Neural cell (in vitro differentiated cells): ENCODE results near the gene HERPUD1. TPM values are rescaled to one million over a fixed set of nuclear protein-coding genes. Genes with fewer than 3 reads are reported as not detected.

Source experiments
- H2AFZ ChIP-seq: fragments of 200-600, 300-800 bp; sonication (generic), shearing (Covaris generic); 2 replicates; pipeline ENCODE4 v1.6.0; 2014; ENCODE audit warnings: low read depth, mild to moderate bottlenecking, antibody characterized with exemption, low read length, moderate library complexity
- H3F3A ChIP-seq: fragments of 200-600 bp; shearing (Covaris generic); 2 replicates; pipeline ENCODE4 v1.6.1; 2016; ENCODE audit warnings: mild to moderate bottlenecking, moderate library complexity, mixed read lengths, antibody characterized with exemption, low read length; ENCODE audit not compliant: insufficient read depth, poor library complexity, severe bottlenecking
- H3K27ac ChIP-seq: fragments of 200-600, 300-800 bp; sonication (generic), shearing (Covaris generic); 2 replicates; pipeline ENCODE4 v1.5.1; 2014; ENCODE audit warnings: mild to moderate bottlenecking, low read length, moderate library complexity
- H3K27me3 ChIP-seq: fragments of 300-800, 200-600 bp; sonication (generic), shearing (Covaris generic); 2 replicates; pipeline ENCODE4 v1.6.0; 2014; ENCODE audit warnings: mild to moderate bottlenecking, low read depth, low read length, moderate library complexity; ENCODE audit not compliant: insufficient read depth
- H3K36me3 ChIP-seq: fragments of 300-800, 200-600 bp; sonication (generic), shearing (Covaris generic); 2 replicates; pipeline ENCODE4 v1.5.1; 2014; ENCODE audit warnings: mild to moderate bottlenecking, antibody characterized with exemption, low read length, moderate library complexity; ENCODE audit not compliant: insufficient read depth
- H3K4me2 ChIP-seq: fragments of 300-800, 200-600 bp; sonication (generic), shearing (Covaris generic); 2 replicates; pipeline ENCODE4 v1.6.0; 2014; ENCODE audit warnings: mild to moderate bottlenecking, low read length
- H3K4me3 ChIP-seq: fragments of 300-800, 200-600 bp; sonication (generic), shearing (Covaris generic); 2 replicates; pipeline ENCODE4 v1.5.1; 2014; ENCODE audit warnings: mild to moderate bottlenecking, low read length, moderate library complexity
- H3K79me2 ChIP-seq: fragments of 200-600 bp; shearing (Covaris generic); replicated peaks from 2 replicates; pipeline ENCODE4 v1.6.0; 2014; ENCODE audit warnings: mild to moderate bottlenecking, low read length, moderate library complexity; ENCODE audit not compliant: insufficient read depth
- H3K9ac ChIP-seq: fragments of 300-800, 200-600 bp; sonication (generic), shearing (Covaris generic); 2 replicates; pipeline ENCODE4 v1.6.1; 2016; ENCODE audit warnings: mild to moderate bottlenecking, low read length, mixed read lengths
- H3K9me2 ChIP-seq: fragments of 200-600 bp; shearing (Covaris generic); 2 replicates; pipeline ENCODE4 v1.6.1; 2016; ENCODE audit warnings: mild to moderate bottlenecking, low read length, mixed read lengths; ENCODE audit not compliant: insufficient read depth
- H3K9me3 ChIP-seq: fragments of 200-600, 300-800 bp; sonication (generic), shearing (Covaris generic); 2 replicates; pipeline ENCODE4 v1.6.1; 2016; ENCODE audit warnings: mild to moderate bottlenecking, mixed run types, low read length, moderate library complexity, mixed read lengths
- H4K20me1 ChIP-seq: fragments of 200-600 bp; shearing (Covaris generic); 2 replicates; pipeline ENCODE4 v1.6.1; 2016; ENCODE audit warnings: mild to moderate bottlenecking, mixed run types; ENCODE audit not compliant: insufficient read depth
- EP300 ChIP-seq: fragments of 450-650 bp; conservative IDR thresholded peaks from 2 replicates; pipeline ENCODE4 v1.6.1; 2014; ENCODE audit warnings: antibody characterized with exemption, mild to moderate bottlenecking, moderate library complexity; ENCODE audit not compliant: poor library complexity, severe bottlenecking
- EZH2 ChIP-seq: fragments of 200-600, 300-800 bp; shearing (Covaris generic), sonication (generic); IDR thresholded peaks from 2 replicates; pipeline ENCODE4 v1.6.1; 2014; ENCODE audit warnings: antibody characterized with exemption, low read length, borderline replicate concordance, mild to moderate bottlenecking; ENCODE audit not compliant: insufficient read depth, poor library complexity, severe bottlenecking
- MXI1 ChIP-seq: fragments of 450-650 bp; conservative IDR thresholded peaks from 2 replicates; pipeline ENCODE4 v1.6.1; 2014; ENCODE audit warnings: antibody characterized with exemption, mild to moderate bottlenecking; ENCODE audit not compliant: poor library complexity, severe bottlenecking
- POLR2AphosphoS5 ChIP-seq: IDR thresholded peaks from 2 replicates; pipeline ENCODE4 v1.6.1; 2012
- RAD21 ChIP-seq: fragments of 450-650 bp; conservative IDR thresholded peaks from 2 replicates; pipeline ENCODE4 v1.6.1; 2014; ENCODE audit warnings: antibody characterized with exemption, mild to moderate bottlenecking, moderate library complexity
- SMC3 ChIP-seq: fragments of 450-650 bp; conservative IDR thresholded peaks from 2 replicates; pipeline ENCODE4 v1.6.1; 2014; ENCODE audit warnings: antibody characterized with exemption, mild to moderate bottlenecking, moderate library complexity; ENCODE audit not compliant: poor library complexity
- TAF1 ChIP-seq: IDR thresholded peaks from 2 replicates; pipeline ENCODE4 v1.6.1; 2012; ENCODE audit warnings: low read depth
- polyA plus RNA-seq: library from polyadenylated mRNA; depleted of rRNA; stranded (reverse); fragments of >200 nt; gene quantifications from 2 replicates; pipeline ENCODE4 v1.2.3, GENCODE V29; 2014
- TF ChIP-seq, protein P1 (sequence below): fragments of 450-650 bp; IDR thresholded peaks from 2 replicates; pipeline ENCODE4 v1.5.1; 2014; ENCODE audit warnings: antibody characterized with exemption, mild to moderate bottlenecking, moderate library complexity; ENCODE audit not compliant: poor library complexity, severe bottlenecking
- TF ChIP-seq, protein P2 (sequence below): IDR thresholded peaks from 2 replicates; pipeline ENCODE4 v1.6.1; 2012; ENCODE audit warnings: borderline replicate concordance

HERPUD1 gene
- polyA plus RNA-seq, 1 donor from 2014 or later = 76.0 TPM

DNA sequence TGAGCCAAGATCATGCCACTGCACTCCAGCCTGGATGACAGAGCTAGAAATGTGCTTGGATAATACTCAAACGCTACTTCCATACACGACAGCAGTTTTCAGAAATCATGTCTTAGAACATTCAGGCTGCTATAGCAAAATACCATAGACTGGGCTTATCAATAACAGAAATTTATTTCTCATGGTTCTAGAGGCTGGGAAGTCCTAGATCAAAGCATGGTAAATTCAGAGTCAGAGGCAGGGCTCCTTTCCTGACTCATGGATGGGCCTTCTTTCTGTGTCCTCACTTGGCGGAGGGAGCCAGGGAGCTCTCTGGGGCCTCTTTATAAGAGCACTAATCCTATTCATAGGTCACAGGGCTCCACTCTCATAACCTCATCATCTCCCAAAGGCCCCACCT, 24.5 kb upstream of the HERPUD1 start:
- H3K27me3 ChIP-seq = no peaks in the 10 kb centered on the region
- no peak overlapping the region for H3K4me3 ChIP-seq
- no peak overlapping the region for H3K9ac ChIP-seq

DNA sequence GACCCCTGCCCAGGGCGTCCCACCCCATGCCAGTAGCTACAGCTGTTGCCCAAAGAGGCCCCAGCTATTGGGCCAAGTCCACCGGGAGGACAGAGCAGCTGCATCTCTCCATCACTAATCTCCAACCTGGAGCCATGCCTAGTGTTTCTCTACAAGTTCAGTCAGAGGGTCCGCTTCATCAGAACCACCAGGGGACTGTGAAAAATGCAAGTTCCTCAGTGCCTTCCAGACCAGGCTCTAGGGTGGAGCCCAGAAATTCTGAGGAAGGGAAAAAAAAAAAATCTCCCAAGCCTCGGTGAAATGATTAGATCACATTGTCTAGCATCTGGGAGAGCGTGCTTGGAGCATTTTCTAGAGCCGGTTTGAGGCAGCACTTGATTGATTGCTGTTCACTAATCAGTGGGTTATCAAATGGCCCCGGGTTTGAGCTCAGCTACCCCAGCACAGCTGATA, 22.4 kb upstream of the HERPUD1 start:
- Histone ChIP-seq H3K9me2 (no peaks in the 10 kb centered on the region), H3F3A (no peaks in the 10 kb centered on the region), H2AFZ (no peak overlapping the region), H3K4me2 (no peak overlapping the region), H3K27ac (no peak overlapping the region), H3K36me3 (no peaks in the 10 kb centered on the region), H3K27me3 (no peaks in the 10 kb centered on the region), H4K20me1 (no peaks in the 10 kb centered on the region), H3K9me3 (no peaks in the 10 kb centered on the region), H3K79me2 (no peaks in the 10 kb centered on the region), H3K9ac (no peak overlapping the region), H3K4me3 (no peak overlapping the region)
- no peak for TF ChIP-seq SMC3
- TF ChIP-seq, protein P1, sequence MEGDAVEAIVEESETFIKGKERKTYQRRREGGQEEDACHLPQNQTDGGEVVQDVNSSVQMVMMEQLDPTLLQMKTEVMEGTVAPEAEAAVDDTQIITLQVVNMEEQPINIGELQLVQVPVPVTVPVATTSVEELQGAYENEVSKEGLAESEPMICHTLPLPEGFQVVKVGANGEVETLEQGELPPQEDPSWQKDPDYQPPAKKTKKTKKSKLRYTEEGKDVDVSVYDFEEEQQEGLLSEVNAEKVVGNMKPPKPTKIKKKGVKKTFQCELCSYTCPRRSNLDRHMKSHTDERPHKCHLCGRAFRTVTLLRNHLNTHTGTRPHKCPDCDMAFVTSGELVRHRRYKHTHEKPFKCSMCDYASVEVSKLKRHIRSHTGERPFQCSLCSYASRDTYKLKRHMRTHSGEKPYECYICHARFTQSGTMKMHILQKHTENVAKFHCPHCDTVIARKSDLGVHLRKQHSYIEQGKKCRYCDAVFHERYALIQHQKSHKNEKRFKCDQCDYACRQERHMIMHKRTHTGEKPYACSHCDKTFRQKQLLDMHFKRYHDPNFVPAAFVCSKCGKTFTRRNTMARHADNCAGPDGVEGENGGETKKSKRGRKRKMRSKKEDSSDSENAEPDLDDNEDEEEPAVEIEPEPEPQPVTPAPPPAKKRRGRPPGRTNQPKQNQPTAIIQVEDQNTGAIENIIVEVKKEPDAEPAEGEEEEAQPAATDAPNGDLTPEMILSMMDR = no peak
- no peak for TF ChIP-seq TAF1
- no peak for TF ChIP-seq EZH2
- TF ChIP-seq POLR2AphosphoS5 = no peak
- no peak for TF ChIP-seq EP300
- TF ChIP-seq, protein P2, sequence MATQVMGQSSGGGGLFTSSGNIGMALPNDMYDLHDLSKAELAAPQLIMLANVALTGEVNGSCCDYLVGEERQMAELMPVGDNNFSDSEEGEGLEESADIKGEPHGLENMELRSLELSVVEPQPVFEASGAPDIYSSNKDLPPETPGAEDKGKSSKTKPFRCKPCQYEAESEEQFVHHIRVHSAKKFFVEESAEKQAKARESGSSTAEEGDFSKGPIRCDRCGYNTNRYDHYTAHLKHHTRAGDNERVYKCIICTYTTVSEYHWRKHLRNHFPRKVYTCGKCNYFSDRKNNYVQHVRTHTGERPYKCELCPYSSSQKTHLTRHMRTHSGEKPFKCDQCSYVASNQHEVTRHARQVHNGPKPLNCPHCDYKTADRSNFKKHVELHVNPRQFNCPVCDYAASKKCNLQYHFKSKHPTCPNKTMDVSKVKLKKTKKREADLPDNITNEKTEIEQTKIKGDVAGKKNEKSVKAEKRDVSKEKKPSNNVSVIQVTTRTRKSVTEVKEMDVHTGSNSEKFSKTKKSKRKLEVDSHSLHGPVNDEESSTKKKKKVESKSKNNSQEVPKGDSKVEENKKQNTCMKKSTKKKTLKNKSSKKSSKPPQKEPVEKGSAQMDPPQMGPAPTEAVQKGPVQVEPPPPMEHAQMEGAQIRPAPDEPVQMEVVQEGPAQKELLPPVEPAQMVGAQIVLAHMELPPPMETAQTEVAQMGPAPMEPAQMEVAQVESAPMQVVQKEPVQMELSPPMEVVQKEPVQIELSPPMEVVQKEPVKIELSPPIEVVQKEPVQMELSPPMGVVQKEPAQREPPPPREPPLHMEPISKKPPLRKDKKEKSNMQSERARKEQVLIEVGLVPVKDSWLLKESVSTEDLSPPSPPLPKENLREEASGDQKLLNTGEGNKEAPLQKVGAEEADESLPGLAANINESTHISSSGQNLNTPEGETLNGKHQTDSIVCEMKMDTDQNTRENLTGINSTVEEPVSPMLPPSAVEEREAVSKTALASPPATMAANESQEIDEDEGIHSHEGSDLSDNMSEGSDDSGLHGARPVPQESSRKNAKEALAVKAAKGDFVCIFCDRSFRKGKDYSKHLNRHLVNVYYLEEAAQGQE = no peak
- TF ChIP-seq MXI1 = no peak
- no peak for TF ChIP-seq RAD21

More for the DNA sequence above, 24.5 kb upstream of the HERPUD1 start:
- H3K9me3 ChIP-seq = no peaks in the 10 kb centered on the region
- no peak overlapping the region for H3K27ac ChIP-seq
- no peaks in the 10 kb centered on the region for H4K20me1 ChIP-seq
- TF ChIP-seq SMC3 (no peak), RAD21 (no peak), EP300 (no peak), EZH2 (no peak), TAF1 (no peak), MXI1 (no peak), POLR2AphosphoS5 (no peak)
- TF ChIP-seq, protein P1 = no peak
- TF ChIP-seq, protein P2 = no peak
- H2AFZ ChIP-seq = no peak overlapping the region
- H3F3A ChIP-seq = no peaks in the 10 kb centered on the region
- H3K36me3 ChIP-seq = no peaks in the 10 kb centered on the region
- no peak overlapping the region for H3K4me2 ChIP-seq
- no peaks in the 10 kb centered on the region for H3K9me2 ChIP-seq
- no peaks in the 10 kb centered on the region for H3K79me2 ChIP-seq
